Heart right ventricle (tissue), 16 donors: ENCODE data around the gene HHIPL1. TPM values are rescaled to one million over a fixed set of nuclear protein-coding genes. Genes with fewer than 3 reads are reported as not detected.

Experiments
- ATAC-seq, 8 donors: fragments of 200-7000 bp; cut with Tn5 transposase; one replicate each; pipeline ENCODE4 v1.9.1; 2020; ENCODE audit warnings: mild to moderate bottlenecking in 8 of 8, moderate library complexity in 8 of 8, moderate number of reproducible peaks in 1 of 8
- DNase-seq, 2 donors: peaks; one replicate each; pipeline ENCODE4 v3.0.0-alpha.2; 2020
- H3K27ac ChIP-seq, 10 donors: fragments of 200-600 bp; sonication (generic) in 2 of 10; one replicate each; pipeline versions ENCODE4 v1.5.0 to v1.8.0; 2020 to 2022; ENCODE audit warnings: mild to moderate bottlenecking in 3 of 10
- H3K27me3 ChIP-seq, 7 donors: fragments of 200-600 bp; one replicate each; pipeline ENCODE4 v1.8.0; 2021 to 2022; ENCODE audit warnings: mild to moderate bottlenecking in 2 of 7
- H3K36me3 ChIP-seq, 9 donors: fragments of 200-600 bp; sonication (generic) in 1 of 9; one replicate each; pipeline versions ENCODE4 v1.5.0 to v1.8.0; 2020 to 2022; ENCODE audit warnings: mild to moderate bottlenecking in 2 of 9
- H3K4me1 ChIP-seq, 9 donors: fragments of 200-600 bp; sonication (generic) in 1 of 9; one replicate each; pipeline versions ENCODE4 v1.5.0 to v1.8.0; 2020 to 2022; ENCODE audit warnings: mild to moderate bottlenecking in 4 of 9
- H3K4me3 ChIP-seq, 10 donors: fragments of 200-600 bp; sonication (generic) in 2 of 10; one replicate each; pipeline versions ENCODE4 v1.5.0 to v1.8.0; 2020 to 2022; ENCODE audit warnings: mild to moderate bottlenecking in 7 of 10, moderate library complexity in 2 of 10
- H3K9me3 ChIP-seq, 11 donors: fragments of 200-600 bp in 10 of 11; sonication (generic) in 2 of 11; one replicate each; pipeline versions ENCODE4 v1.5.0 to v1.8.0; 2013 to 2022; ENCODE audit warnings: mild to moderate bottlenecking in 2 of 11, control low read depth in 1 of 11, moderate library complexity in 1 of 11
- WGBS, 2 donors: extraction: QIAGEN DNeasy Blood & Tissue Kit; methylation state at CpG; one replicate each; pipeline ENCODE4 v1.1.7; 2013; ENCODE audit warnings: inconsistent platforms in 1 of 2; 5-methylcytosine and 5-hydroxymethylcytosine counted together
- intact Hi-C, 10 donors: fragments of 100-400 bp; cut with DNase I; formaldehyde crosslinking; loops; one replicate each; pipeline versions ENCODE4 v1.11.1 to v1.14.2; 2022
- polyA plus RNA-seq, 2 donors: library from polyadenylated mRNA; stranded (reverse); fragments of 200-250 nt; gene quantifications; one replicate each; pipeline ENCODE4 v1.2.3, GENCODE V29; 2013
- total RNA-seq, 10 donors: library from RNA; stranded (reverse); fragmentation: NEBNext Ultra II Directional in 3 of 10; extraction: Animal tissue kit (Norgen Biotek cat#: 25700) in 3 of 10; gene quantifications; one replicate each; pipeline versions ENCODE4 v1.2.1 to v1.2.4, GENCODE V29; 2021 to 2023
- TF ChIP-seq, protein P1 (sequence below), 9 donors: fragments of 200-600 bp; sonication (generic) in 2 of 9; IDR thresholded peaks; one replicate each; pipeline versions ENCODE4 v1.5.0 to v1.8.0; 2021 to 2022; ENCODE audit warnings: antibody characterized with exemption in 9 of 9, mild to moderate bottlenecking in 5 of 9, moderate library complexity in 1 of 9
- donor health status: Arrhythmogenic right ventricular cardiomyopathy.
- donor health status: ischemic (EF 13 %, LVEDD 7.1; RV severe dilation, severe dysfunction).
- donor health status: healthy with polysubstance abuse.
- donor health status: DM: no; HTN: yes; CAD: no.
- donor health status: DM: no; HTN: no; CAD: no.
- donor health status: ischemic (EF 25% LVEDD 6.9; RV normal size, moderate dysfunction).
- donor health status: ischemic (EF 25% LVEDD 5.7; RV mildly dilated, moderate dysfunction).
- donor health status: healthy.
- donor health status: DM: yes; HTN: yes; CAD: no.
- donor health status: Ischemic cardiomyopathy.
- donor health status: ischemic (EF 35%, LVEDD 5.7; RV mildly dilated, moderate dysfunction).
- donor health status: nonischemic (EF 11% LVEDD 7.7; RV severe dilation, severe dysfunction).
- donor health status: DM: yes; HTN: yes; CAD: no.
- donor health status: PGD.
- donor health status: ischemic (EF 29% LVEDD 5.4; RV normal size, mild dysfunction).
- donor health status: nonischemic (EF 23%, LVEDD 6.1; RV moderate dilation, normal function).

HHIPL1 gene
- total and polyA plus RNA-seq, 12 donors = 0.55 to 2.2 (median 1.2) TPM

DNA sequence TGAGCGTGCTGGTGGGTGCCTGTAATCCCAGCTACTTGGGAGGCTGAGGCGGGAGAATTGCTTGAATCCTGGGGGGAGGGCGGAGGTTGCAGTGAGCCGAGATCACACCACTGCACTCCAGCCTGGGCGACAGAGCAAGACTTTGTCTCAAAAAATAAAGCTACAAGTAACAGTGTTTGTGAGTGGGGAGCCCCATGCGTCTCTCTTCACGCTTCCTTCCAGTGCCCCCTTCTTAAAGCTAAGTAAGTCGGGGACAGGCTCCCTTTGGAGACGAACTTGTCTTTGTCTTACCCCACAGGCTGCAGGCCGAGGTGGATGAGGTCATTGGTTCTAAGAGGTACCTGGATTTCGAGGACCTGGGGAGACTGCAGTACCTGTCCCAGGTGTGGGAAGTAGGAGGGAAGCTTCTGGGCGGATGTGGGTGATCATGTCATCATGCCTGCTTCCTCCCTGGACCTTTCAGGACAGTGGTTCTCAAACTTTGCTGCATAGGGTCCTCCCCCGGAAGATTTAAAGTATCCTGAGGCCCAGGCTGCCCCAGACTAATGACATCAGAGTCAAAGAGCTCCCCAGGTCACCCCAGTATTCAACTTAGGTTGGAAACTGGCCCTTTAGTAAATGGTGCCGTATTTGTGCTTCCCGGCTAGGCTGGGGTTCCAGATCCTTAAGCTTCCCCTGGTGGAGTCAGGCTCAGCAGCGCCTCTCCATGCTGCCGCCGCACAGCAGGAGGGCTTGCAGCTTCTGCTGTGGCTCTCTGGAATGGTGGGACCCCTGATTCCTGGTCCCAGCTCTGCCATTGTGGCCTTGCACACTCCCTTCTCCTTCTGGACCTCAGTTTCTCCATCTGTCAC, 76.2 kb downstream of the HHIPL1 start:
- ATAC-seq (no peak), DNase-seq (no peak)
- no peak overlapping the region for H3K4me3 ChIP-seq
- intact Hi-C loops = no loop called here
- WGBS, 2 donors = 93 to 94% methylated on average over 18 of the region's 18 CpGs
- no peak overlapping the region for H3K27ac ChIP-seq
- TF ChIP-seq, protein P1, sequence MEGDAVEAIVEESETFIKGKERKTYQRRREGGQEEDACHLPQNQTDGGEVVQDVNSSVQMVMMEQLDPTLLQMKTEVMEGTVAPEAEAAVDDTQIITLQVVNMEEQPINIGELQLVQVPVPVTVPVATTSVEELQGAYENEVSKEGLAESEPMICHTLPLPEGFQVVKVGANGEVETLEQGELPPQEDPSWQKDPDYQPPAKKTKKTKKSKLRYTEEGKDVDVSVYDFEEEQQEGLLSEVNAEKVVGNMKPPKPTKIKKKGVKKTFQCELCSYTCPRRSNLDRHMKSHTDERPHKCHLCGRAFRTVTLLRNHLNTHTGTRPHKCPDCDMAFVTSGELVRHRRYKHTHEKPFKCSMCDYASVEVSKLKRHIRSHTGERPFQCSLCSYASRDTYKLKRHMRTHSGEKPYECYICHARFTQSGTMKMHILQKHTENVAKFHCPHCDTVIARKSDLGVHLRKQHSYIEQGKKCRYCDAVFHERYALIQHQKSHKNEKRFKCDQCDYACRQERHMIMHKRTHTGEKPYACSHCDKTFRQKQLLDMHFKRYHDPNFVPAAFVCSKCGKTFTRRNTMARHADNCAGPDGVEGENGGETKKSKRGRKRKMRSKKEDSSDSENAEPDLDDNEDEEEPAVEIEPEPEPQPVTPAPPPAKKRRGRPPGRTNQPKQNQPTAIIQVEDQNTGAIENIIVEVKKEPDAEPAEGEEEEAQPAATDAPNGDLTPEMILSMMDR (IDR thresholded peaks at IDR 0.05) = no peak
- no peaks in the 10 kb centered on the region for H3K9me3 ChIP-seq
- no peaks in the 10 kb centered on the region for H3K36me3 ChIP-seq
- H3K27me3 ChIP-seq = peaks cover 0 to under 1% (median 0%) of the 10 kb centered on the region in 7 donors
- H3K4me1 ChIP-seq = no peaks in the 10 kb centered on the region

DNA sequence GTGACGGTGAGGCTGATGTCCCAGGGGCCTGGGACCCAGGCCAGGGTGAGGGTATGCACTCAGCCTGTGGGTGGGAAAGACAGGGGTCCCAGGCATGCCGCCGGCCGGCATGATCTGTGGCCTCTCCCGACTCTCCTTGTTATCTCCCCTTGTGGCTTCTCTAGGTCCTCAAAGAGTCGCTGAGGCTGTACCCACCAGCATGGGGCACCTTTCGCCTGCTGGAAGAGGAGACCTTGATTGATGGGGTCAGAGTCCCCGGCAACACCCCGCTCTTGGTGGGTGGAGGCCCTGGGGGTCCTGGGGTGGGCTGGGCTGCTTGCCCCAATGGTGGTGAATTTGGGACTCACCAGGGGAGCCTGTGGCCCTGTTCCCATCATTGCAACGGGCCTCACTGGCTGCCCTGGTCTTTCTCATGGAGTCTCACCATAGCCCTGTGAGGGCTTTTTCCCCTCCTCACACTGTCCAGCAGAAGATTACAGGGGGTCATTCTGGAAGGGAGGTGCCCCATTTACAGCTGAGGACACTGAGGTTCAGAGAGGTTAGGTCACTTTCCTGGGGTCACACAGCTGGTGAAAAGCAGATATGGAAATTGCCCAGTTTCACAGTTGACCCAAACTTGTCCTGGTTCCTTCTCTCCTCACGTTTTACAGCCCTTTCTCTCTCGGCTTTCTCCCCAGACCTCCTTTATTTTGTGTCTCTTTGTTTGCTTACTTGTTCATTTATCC, 77.0 kb downstream of the HHIPL1 start:
- Histone ChIP-seq H3K9me3 (no peaks in the 10 kb centered on the region), H3K36me3 (no peaks in the 10 kb centered on the region), H3K27me3 (peaks cover 0 to 5% (median 0%) of the 10 kb centered on the region in 7 donors), H3K4me3 (no peak overlapping the region), H3K27ac (no peak overlapping the region), H3K4me1 (no peaks in the 10 kb centered on the region)
- intact Hi-C loops = no loop called here
- TF ChIP-seq, protein P1 (IDR thresholded peaks at IDR 0.05) = no peak
- ATAC-seq (no peak), DNase-seq (no peak)
- 91 to 92% methylated on average over 12 of the region's 12 CpGs for WGBS, 2 donors

DNA sequence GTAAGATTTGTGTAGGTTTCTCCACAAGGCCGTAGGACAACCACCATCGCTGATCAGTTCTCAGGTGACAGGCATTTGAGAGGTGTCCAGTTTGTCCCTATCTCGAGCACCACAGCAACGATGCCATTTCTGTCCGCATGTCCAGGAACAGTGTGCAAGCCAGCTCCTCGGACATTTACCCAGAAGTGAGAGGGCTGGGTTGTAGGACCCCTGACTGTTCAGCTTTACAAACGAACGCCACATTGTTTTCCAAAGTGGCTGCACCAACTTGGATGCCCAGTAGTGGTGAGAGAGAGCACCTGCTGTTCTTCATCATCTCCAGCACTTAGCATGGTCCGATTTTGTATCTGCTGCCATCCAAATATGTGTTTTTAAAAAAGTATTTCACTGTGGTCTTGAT, 77.8 kb downstream of the HHIPL1 start:
- no peak overlapping the region for H3K4me3 ChIP-seq
- TF ChIP-seq, protein P1 (IDR thresholded peaks at IDR 0.05) = no peak
- H3K27ac ChIP-seq = no peak overlapping the region
- DNase-seq = no peak
- no peaks in the 10 kb centered on the region for H3K36me3 ChIP-seq
- WGBS, 2 donors = 94 to 97% methylated on average over 9 of the region's 9 CpGs
- intact Hi-C loops = no loop called here
- H3K4me1 ChIP-seq = no peaks in the 10 kb centered on the region
- H3K27me3 ChIP-seq = peaks cover 0 to 13% (median 0%) of the 10 kb centered on the region in 7 donors
- ATAC-seq = no peak
- no peaks in the 10 kb centered on the region for H3K9me3 ChIP-seq

DNA sequence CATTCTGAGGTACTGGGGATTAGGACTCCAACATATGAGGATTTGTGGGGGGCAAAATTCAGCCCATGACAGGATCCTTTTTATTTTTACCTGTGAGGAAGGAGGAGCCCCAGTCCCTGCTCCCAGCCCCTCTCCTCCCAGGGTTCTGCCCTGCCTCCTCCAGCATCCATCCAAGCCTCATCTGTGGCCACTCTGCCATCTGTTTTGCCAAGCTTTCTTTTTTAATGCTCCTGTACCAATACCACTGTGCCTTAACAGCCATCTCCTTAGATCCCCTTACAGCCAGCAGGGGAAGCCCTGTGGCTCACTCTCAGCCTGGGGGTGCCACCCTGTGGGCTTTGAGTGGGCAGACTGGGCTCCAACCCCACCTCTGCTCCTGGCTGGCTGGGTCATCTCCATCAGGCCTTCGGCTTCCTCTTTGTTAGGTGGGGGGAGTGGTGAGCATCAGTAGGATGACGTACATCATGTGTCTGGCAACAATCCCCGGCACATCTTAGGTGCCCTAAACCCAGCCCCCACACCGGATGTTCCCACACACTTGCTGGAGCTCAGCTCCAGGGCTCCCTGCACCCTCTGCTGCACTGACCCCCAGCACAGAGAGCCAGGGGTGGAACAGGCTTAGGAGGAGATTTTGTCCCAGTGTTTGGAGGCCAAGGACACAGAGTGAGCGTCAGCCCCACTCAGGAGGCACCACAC, 79.4 kb downstream of the HHIPL1 start:
- WGBS, 2 donors = 56 to 64% methylated on average over 5 of the region's 5 CpGs
- no peak overlapping the region for H3K4me3 ChIP-seq
- TF ChIP-seq, protein P1 (IDR thresholded peaks at IDR 0.05) = no peak
- peak in 1 of 8 donors; percentile 8 for ATAC-seq
- H3K27me3 ChIP-seq = peaks cover 0 to 13% (median 0%) of the 10 kb centered on the region in 7 donors
- intact Hi-C loops = no loop called here
- no peak overlapping the region for H3K27ac ChIP-seq
- H3K36me3 ChIP-seq = no peaks in the 10 kb centered on the region
- no peaks in the 10 kb centered on the region for H3K9me3 ChIP-seq
- DNase-seq = no peak
- H3K4me1 ChIP-seq = no peaks in the 10 kb centered on the region
